GM19099 (cell line): ENCODE data around the gene SLC6A17.

Experiments
- POLR2A ChIP-seq: IDR thresholded peaks from 3 replicates; pipeline ENCODE4 v1.6.1; 2011; ENCODE audit warnings: low read depth; ENCODE audit not compliant: insufficient read length; ENCODE audit errors: extremely low read depth

Gene SLC6A17

GRCh38 chr1:110125810-110126209 lies 24.5 kb upstream of the SLC6A17 start:
- TF ChIP-seq POLR2A = no peak

- TF ChIP-seq POLR2A = no peak
Measured at GRCh38 chr1:110130113-110130591, 20.1 kb upstream of the SLC6A17 start.

- TF ChIP-seq POLR2A = no peak
Measured at GRCh38 chr1:110130989-110131388, 19.3 kb upstream of the SLC6A17 start.

- no peak for TF ChIP-seq POLR2A
Measured at GRCh38 chr1:110132682-110133081, 17.6 kb upstream of the SLC6A17 start.

GRCh38 chr1:110133436-110133835 lies 16.9 kb upstream of the SLC6A17 start:
- TF ChIP-seq POLR2A = no peak

- no peak for TF ChIP-seq POLR2A
Measured at GRCh38 chr1:110134050-110134595, 16.2 kb upstream of the SLC6A17 start.

- TF ChIP-seq POLR2A = no peak
Measured at GRCh38 chr1:110135246-110135645, 15.0 kb upstream of the SLC6A17 start.

GRCh38 chr1:110135666-110136065 lies 14.6 kb upstream of the SLC6A17 start:
- TF ChIP-seq POLR2A = no peak

GRCh38 chr1:110136911-110137310 lies 13.4 kb upstream of the SLC6A17 start:
- no peak for TF ChIP-seq POLR2A

- no peak for TF ChIP-seq POLR2A
Measured at GRCh38 chr1:110138956-110139355, 11.3 kb upstream of the SLC6A17 start.

GRCh38 chr1:110144366-110144765 lies 5.9 kb upstream of the SLC6A17 start:
- TF ChIP-seq POLR2A = no peak

GRCh38 chr1:110148961-110149360 lies 1.3 kb upstream of the SLC6A17 start:
- no peak for TF ChIP-seq POLR2A

GRCh38 chr1:110151175-110151669 lies 928 bp downstream of the SLC6A17 start:
- TF ChIP-seq POLR2A = no peak

GRCh38 chr1:110152133-110152785 lies 2.0 kb downstream of the SLC6A17 start:
- TF ChIP-seq POLR2A = no peak

GRCh38 chr1:110153407-110153950 lies 3.2 kb downstream of the SLC6A17 start:
- no peak for TF ChIP-seq POLR2A

GRCh38 chr1:110155878-110156522 lies 5.7 kb downstream of the SLC6A17 start:
- TF ChIP-seq POLR2A = no peak
